Esophagus mucosa (tissue), 1 donor: ENCODE measurements around the gene GORASP2. TPM values are rescaled to one million over a fixed set of nuclear protein-coding genes. Genes with fewer than 3 reads are reported as not detected.

Source experiments
- ATAC-seq: fragments of 200-7000 bp; cut with Tn5 transposase; one replicate; pipeline ENCODE4 v1.9.1; 2020
- total RNA-seq: library from RNA; stranded (reverse); gene quantifications from one replicate; pipeline ENCODE4 v1.2.4, GENCODE V29; 2023
- donor health status: DM: yes; HTN: yes; CAD: no.

The GORASP2 gene
- total RNA-seq, 1 donor from 2014 or later = 60.8 TPM

DNA sequence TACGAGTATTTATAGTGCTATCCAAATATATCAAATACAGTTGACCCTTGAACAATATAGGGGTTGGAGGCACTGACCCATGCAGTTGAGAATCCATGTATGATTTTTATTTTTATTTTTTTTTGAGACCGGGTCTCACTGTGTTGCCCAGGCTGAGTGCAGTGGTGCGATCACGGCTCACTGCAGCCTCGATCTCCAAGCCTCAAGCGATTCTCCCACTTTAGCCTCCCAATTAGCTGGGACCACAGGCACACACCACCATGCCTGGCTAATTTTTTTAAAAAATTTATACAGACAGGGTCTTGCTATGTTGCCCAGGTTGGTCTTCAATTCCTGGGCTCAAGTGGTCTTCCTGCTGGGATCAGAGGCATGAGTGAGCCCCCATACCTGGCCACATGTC, 70.6 kb downstream of the GORASP2 start:
- no peak for ATAC-seq

DNA sequence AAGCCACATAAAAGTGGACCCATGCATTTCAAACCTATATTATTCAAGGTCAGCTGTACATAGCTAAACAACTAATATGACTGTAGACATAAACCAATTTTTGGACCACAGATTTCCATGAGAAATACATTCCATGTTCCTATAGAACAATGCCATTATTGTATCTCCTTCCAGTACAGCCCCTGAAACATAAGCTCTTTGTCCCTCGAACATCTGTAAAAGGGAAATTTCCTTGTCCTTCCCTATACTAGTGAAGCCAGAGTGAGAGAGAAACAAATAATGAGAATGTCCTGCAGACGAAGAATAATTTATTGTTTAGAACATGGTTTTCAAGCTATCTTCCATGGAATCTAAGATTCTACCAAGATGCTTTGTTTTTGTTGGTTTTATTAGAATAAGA, 75.3 kb downstream of the GORASP2 start:
- no peak for ATAC-seq

- ATAC-seq = no peak
Observed at GRCh38 chr2:171004833-171005232, 75.8 kb downstream of the GORASP2 start.

DNA sequence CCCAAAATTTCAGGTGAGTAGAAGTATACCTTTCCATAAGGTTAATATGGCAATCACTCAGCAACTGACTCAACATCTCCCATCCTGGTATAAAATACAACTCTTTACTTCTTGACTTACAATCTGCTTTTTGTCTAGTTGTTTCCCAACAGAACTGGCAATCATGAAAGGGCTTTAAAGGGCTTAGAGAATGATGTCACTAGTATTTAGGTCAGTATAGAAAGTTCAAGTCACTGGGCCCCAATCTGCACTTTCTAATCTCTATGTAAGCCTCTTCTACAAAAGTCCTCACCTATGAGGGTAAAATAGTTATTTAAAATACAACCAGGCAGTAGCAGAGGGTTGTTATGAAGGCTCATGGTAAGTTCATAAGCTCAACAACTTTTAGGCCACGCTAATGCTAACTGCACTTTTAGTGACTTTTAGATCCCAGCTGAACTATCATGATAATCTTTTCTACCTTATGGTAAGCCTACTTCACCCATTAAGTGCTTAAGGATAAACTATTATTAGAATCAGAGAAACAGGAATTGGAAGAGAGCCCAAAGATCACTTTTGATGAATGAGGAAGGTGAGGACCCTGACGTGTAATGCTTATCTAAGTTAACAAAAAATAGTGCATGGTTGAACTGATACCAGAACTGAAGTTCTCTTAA, 79.6 kb downstream of the GORASP2 start:
- no peak for ATAC-seq

GRCh38 chr2:171009386-171009785, 80.3 kb downstream of the GORASP2 start:
- no peak for ATAC-seq

GRCh38 chr2:171013851-171014250, 84.8 kb downstream of the GORASP2 start:
- no peak for ATAC-seq

DNA sequence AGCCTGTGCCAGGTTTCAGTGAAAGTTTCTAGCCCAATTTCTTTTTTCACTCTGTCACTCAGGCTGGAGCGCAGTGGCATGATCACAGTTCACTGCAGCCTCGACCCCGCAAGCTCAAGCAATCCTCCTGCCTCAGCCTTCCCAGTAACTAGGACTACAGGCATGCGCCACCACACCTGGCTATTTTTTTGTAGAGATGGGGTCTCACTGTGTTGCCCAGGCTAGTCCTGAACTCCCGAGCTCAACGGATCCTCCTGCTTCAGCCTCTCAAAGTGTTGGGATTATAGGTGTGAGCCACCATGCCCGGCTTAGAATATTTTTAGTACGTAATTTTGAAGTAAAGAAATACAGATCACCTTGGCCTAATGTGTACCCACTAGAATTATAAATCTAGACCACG, 87.1 kb downstream of the GORASP2 start:
- ATAC-seq = no peak

Other genes with a start within 250 kb of the GORASP2 start
- gene SP5, start 213.9 kb upstream of the GORASP2 start, total RNA-seq = 0.16 TPM
- gene ERICH2, start 158.9 kb upstream of the GORASP2 start, total RNA-seq = not detected
- 1.1 TPM for gene GAD1, start 112.4 kb upstream of the GORASP2 start, total RNA-seq
- gene TLK1, start 231.6 kb downstream of the GORASP2 start, total RNA-seq = 28.9 TPM